Suprapubic skin (tissue), 4 donors: ENCODE measurements around the gene PCBD2. TPM values are rescaled to one million over a fixed set of nuclear protein-coding genes. Genes with fewer than 3 reads are reported as not detected.
"Not testable (repeated sequence)": the region's sequence is repeated elsewhere in the genome, so short reads cannot be mapped to it uniquely, and the experiment has no call there.

Experiments used
- DNase-seq, 2 donors: peaks; one replicate each; pipeline ENCODE4 v3.0.0-alpha.2; 2019; ENCODE audit warnings: low spot score in 2 of 2
- H3K27ac ChIP-seq: fragments of 200-600 bp; sonication (generic); one replicate; pipeline ENCODE4 v1.5.1; 2019
- H3K27me3 ChIP-seq: fragments of 200-600 bp; sonication (generic); one replicate; pipeline ENCODE4 v1.5.1; 2019
- H3K36me3 ChIP-seq: fragments of 200-600 bp; sonication (generic); one replicate; pipeline ENCODE4 v1.5.1; 2019
- H3K4me1 ChIP-seq: fragments of 200-600 bp; sonication (generic); one replicate; pipeline ENCODE4 v1.5.1; 2019
- H3K4me3 ChIP-seq: fragments of 200-600 bp; sonication (generic); one replicate; pipeline ENCODE4 v1.5.1; 2019; ENCODE audit warnings: mild to moderate bottlenecking
- H3K9me3 ChIP-seq: fragments of 200-600 bp; sonication (generic); one replicate; pipeline ENCODE4 v1.5.1; 2019
- EP300 ChIP-seq: sonication (generic); formaldehyde crosslinking; IDR thresholded peaks from one replicate; pipeline ENCODE4 v1.6.1; 2017; ENCODE audit warnings: antibody characterized with exemption
- POLR2A ChIP-seq, 2 donors: fragments of 450-650 bp; IDR thresholded peaks; one replicate each; pipeline ENCODE4 v1.6.1; 2017; ENCODE audit warnings: antibody characterized with exemption in 2 of 2, mild to moderate bottlenecking in 2 of 2, moderate library complexity in 2 of 2
- POLR2AphosphoS5 ChIP-seq, 3 donors: sonication (generic); formaldehyde crosslinking; IDR thresholded peaks; one replicate each; pipeline ENCODE4 v1.6.1; 2017; ENCODE audit warnings: antibody characterized with exemption in 3 of 3
- WGBS: methylation state at CpG from one replicate; pipeline ENCODE4 v1.1.5; 2018; 5-methylcytosine and 5-hydroxymethylcytosine counted together
- total RNA-seq, 4 donors: library from RNA; depleted of rRNA; stranded (reverse); fragments of >200 nt; gene quantifications; one replicate each; pipeline ENCODE4 v1.1.0, GENCODE V29; 2016
- TF ChIP-seq, protein P1 (sequence below), 2 donors: fragments of 200-600 bp in 1 of 2; fragments of 450-650 bp in 1 of 2; sonication (generic) in 1 of 2; IDR thresholded peaks; one replicate each; pipeline ENCODE4 v1.5.1; 2016 to 2019; ENCODE audit warnings: antibody characterized with exemption in 2 of 2, mild to moderate bottlenecking in 1 of 2, moderate library complexity in 1 of 2

PCBD2 gene
- total RNA-seq, result 10 to 100 TPM in 1 of 4 donors, 1 to 10 TPM in 3; 8.2 to 13.4 (median 9.1) TPM

- WGBS, result 0% methylated on average over 6 of the region's 84 CpGs
- Histone ChIP-seq H3K27me3 (no peaks in the 10 kb centered on the region), H3K4me3 (peak within 1 kb of the TSS; percentile 89), H3K27ac (peak within 1 kb of the TSS; percentile 99), H3K36me3 (peaks cover 14% of the 10 kb centered on the region), H3K4me1 (peaks cover 10% of the 10 kb centered on the region), H3K9me3 (no peaks in the 10 kb centered on the region)
- peak; percentile 93 to 94 for DNase-seq
- TF ChIP-seq POLR2A (IDR thresholded peaks at IDR 0.05) (peak in 1 of 2 donors; percentile 38), EP300 (no peak), POLR2AphosphoS5 (IDR thresholded peaks at IDR 0.05) (peak in 2 of 3 donors; percentile 27 to 45)
- TF ChIP-seq, protein P1, sequence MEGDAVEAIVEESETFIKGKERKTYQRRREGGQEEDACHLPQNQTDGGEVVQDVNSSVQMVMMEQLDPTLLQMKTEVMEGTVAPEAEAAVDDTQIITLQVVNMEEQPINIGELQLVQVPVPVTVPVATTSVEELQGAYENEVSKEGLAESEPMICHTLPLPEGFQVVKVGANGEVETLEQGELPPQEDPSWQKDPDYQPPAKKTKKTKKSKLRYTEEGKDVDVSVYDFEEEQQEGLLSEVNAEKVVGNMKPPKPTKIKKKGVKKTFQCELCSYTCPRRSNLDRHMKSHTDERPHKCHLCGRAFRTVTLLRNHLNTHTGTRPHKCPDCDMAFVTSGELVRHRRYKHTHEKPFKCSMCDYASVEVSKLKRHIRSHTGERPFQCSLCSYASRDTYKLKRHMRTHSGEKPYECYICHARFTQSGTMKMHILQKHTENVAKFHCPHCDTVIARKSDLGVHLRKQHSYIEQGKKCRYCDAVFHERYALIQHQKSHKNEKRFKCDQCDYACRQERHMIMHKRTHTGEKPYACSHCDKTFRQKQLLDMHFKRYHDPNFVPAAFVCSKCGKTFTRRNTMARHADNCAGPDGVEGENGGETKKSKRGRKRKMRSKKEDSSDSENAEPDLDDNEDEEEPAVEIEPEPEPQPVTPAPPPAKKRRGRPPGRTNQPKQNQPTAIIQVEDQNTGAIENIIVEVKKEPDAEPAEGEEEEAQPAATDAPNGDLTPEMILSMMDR (IDR thresholded peaks at IDR 0.05), result peak; percentile 90 to 96
Observed at GRCh38 chr5:134904610-134905245, at the start of gene PCBD2. PCBD2 (plus strand) TSS chr5:134905131; CDS start chr5:134905140, 9 bp downstream.

GRCh38 chr5:134856465-134856864 is 48.5 kb upstream of the PCBD2 start:
- H3K27me3 ChIP-seq, H3K27ac ChIP-seq, H3K9me3 ChIP-seq, DNase-seq, H3K4me1 ChIP-seq, H3K4me3 ChIP-seq: not testable (repeated sequence)
- peaks cover 55% of the 10 kb centered on the region for H3K36me3 ChIP-seq
- 91% methylated on average over 7 of the region's 7 CpGs for WGBS

GRCh38 chr5:134857401-134857800 is 47.5 kb upstream of the PCBD2 start:
- H3K27me3 ChIP-seq, result no peaks in the 10 kb centered on the region
- H3K36me3 ChIP-seq, result peaks cover 55% of the 10 kb centered on the region
- H3K4me1 ChIP-seq, result no peaks in the 10 kb centered on the region
- no peak for DNase-seq
- H3K9me3 ChIP-seq, result no peaks in the 10 kb centered on the region
- TF ChIP-seq POLR2A (IDR thresholded peaks at IDR 0.05) (no peak), POLR2AphosphoS5 (IDR thresholded peaks at IDR 0.05) (no peak), EP300 (no peak)
- TF ChIP-seq, protein P1 (IDR thresholded peaks at IDR 0.05), result no peak
- no peak overlapping the region for H3K27ac ChIP-seq
- WGBS, result 79% methylated on average over 3 of the region's 3 CpGs
- H3K4me3 ChIP-seq, result no peak overlapping the region

GRCh38 chr5:134864707-134865106 is 40.2 kb upstream of the PCBD2 start:
- 91% methylated on average over 2 of the region's 2 CpGs for whole genome bisulfite sequencing
- H3K36me3 ChIP-seq, result peaks cover 17% of the 10 kb centered on the region
- no peak overlapping the region for H3K27ac ChIP-seq
- DNase-seq, result no peak
- no peaks in the 10 kb centered on the region for H3K27me3 ChIP-seq
- H3K4me3 ChIP-seq, result no peak overlapping the region
- H3K4me1 ChIP-seq, result no peaks in the 10 kb centered on the region
- no peaks in the 10 kb centered on the region for H3K9me3 ChIP-seq
- TF ChIP-seq EP300 (no peak), POLR2AphosphoS5 (IDR thresholded peaks at IDR 0.05) (no peak), POLR2A (IDR thresholded peaks at IDR 0.05) (no peak)
- TF ChIP-seq, protein P1 (IDR thresholded peaks at IDR 0.05), result no peak

- peaks cover 24% of the 10 kb centered on the region for H3K4me1 ChIP-seq
- no peaks in the 10 kb centered on the region for H3K36me3 ChIP-seq
- H3K27me3 ChIP-seq, result no peaks in the 10 kb centered on the region
- H3K4me3 ChIP-seq, result peak overlapping the region; percentile 96
- DNase-seq, result no peak
- WGBS, result 68% methylated on average over 6 of the region's 6 CpGs
- TF ChIP-seq, protein P1 (IDR thresholded peaks at IDR 0.05), result no peak
- TF ChIP-seq POLR2A (IDR thresholded peaks at IDR 0.05) (no peak), POLR2AphosphoS5 (IDR thresholded peaks at IDR 0.05) (no peak), EP300 (no peak)
- no peaks in the 10 kb centered on the region for H3K9me3 ChIP-seq
- H3K27ac ChIP-seq, result peak overlapping the region; percentile 93
Observed at GRCh38 chr5:134873494-134873893, 31.4 kb upstream of the PCBD2 start.
